Peyer's patch (tissue), 4 donors: Measurements from ENCODE around the gene COPS9.

Experiments used
- POLR2A ChIP-seq, 2 donors: fragments of 450-650 bp; IDR thresholded peaks; one replicate each; pipeline ENCODE4 v1.5.1; 2017; ENCODE audit warnings: antibody characterized with exemption in 2 of 2, mild to moderate bottlenecking in 2 of 2, moderate library complexity in 2 of 2
- TF ChIP-seq, protein P1 (sequence below), 6 experiments: fragments of 450-650 bp in 4 of 6; fragments of 200-600 bp in 2 of 6; sonication (generic) in 1 of 6; IDR thresholded peaks; one replicate each; pipeline ENCODE4 v1.5.1; 2017 to 2019; ENCODE audit warnings: antibody characterized with exemption in 6 of 6, mild to moderate bottlenecking in 3 of 6, moderate library complexity in 1 of 6

DNA sequence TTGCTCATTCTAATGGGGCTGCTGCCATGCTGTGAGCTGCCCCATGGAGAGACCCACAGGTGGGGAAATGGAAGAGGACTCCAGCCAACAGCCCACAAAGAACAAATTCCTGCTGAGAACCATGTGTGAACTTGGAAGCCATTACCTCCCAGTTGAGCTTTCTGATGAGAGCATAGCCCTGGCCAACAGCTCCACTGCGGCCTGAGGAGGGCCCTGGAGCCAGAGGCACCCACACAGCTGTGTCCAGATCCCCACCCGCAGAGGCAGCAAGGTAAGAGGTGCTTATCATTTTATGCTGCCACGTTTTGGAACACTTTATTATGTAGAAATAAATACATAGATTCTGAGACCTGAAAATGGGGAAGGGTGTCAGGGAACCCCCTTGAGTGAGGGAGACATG lies 48.6 kb upstream of the COPS9 start:
- TF ChIP-seq, protein P1, sequence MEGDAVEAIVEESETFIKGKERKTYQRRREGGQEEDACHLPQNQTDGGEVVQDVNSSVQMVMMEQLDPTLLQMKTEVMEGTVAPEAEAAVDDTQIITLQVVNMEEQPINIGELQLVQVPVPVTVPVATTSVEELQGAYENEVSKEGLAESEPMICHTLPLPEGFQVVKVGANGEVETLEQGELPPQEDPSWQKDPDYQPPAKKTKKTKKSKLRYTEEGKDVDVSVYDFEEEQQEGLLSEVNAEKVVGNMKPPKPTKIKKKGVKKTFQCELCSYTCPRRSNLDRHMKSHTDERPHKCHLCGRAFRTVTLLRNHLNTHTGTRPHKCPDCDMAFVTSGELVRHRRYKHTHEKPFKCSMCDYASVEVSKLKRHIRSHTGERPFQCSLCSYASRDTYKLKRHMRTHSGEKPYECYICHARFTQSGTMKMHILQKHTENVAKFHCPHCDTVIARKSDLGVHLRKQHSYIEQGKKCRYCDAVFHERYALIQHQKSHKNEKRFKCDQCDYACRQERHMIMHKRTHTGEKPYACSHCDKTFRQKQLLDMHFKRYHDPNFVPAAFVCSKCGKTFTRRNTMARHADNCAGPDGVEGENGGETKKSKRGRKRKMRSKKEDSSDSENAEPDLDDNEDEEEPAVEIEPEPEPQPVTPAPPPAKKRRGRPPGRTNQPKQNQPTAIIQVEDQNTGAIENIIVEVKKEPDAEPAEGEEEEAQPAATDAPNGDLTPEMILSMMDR (IDR thresholded peaks at IDR 0.05), result no peak
- TF ChIP-seq POLR2A (IDR thresholded peaks at IDR 0.05), result no peak
